A549 (cell line): ENCODE measurements around the gene COL5A1. TPM values are rescaled to one million over a fixed set of nuclear protein-coding genes. Genes with fewer than 3 reads are reported as not detected.

Experiments used
- ATAC-seq, 2 experiments: fragments of 200-7000 bp in 1 of 2; fragments of >200 bp in 1 of 2; cut with Nextera tagmentation in 1 of 2; cut with Tn5 transposase in 1 of 2; 3 replicates each; pipeline versions ENCODE4 v1.8.0 to v1.9.1; 2018 to 2020; ENCODE audit warnings: mild to moderate bottlenecking in 1 of 2, moderate library complexity in 1 of 2
- CTCF ChIA-PET: fragments of 300-600 bp; sonication (Branson Sonifier 250); formaldehyde crosslinking; extraction: SDS; loops from one replicate; lab custom pipeline; 2021; ENCODE audit warnings: antibody characterized with exemption, inconsistent platforms; lab: Yijun Ruan, JAX
- POLR2A ChIA-PET: fragments of 350-600 bp; formaldehyde crosslinking; extraction: SDS; loops from one replicate; lab custom pipeline; 2021; ENCODE audit warnings: antibody characterized with exemption, inconsistent platforms; lab: Yijun Ruan, JAX
- DNase-seq, 2 experiments: peaks; one replicate each; pipeline versions ENCODE4 v3.0.0 to v3.0.0-alpha.2; 2011 to 2016; ENCODE audit warnings: low read depth in 1 of 2, low spot score in 1 of 2
- FAIRE-seq: peaks from 2 replicates; lab custom pipeline; 2011; peaks lifted over from hg19 to GRCh38; lab: Jason Lieb, UNC
- H3K27ac ChIP-seq, 2 experiments: fragments of >200 bp; sonication (Bioruptor Twin); formaldehyde crosslinking; 3 replicates each; pipeline ENCODE4 v1.5.1; 2016 to 2017
- H3K4me1 ChIP-seq: fragments of >200 bp; sonication (Bioruptor Twin); formaldehyde crosslinking; 3 replicates; pipeline ENCODE4 v1.6.1; 2016
- H3K4me2 ChIP-seq: fragments of >200 bp; sonication (Bioruptor Twin); formaldehyde crosslinking; 3 replicates; pipeline ENCODE4 v1.6.1; 2016
- H3K4me3 ChIP-seq: fragments of >200 bp; sonication (Bioruptor Twin); formaldehyde crosslinking; 3 replicates; pipeline ENCODE4 v1.5.1; 2016
- H3K9me3 ChIP-seq: fragments of >200 bp; sonication (Bioruptor Twin); formaldehyde crosslinking; 3 replicates; pipeline ENCODE4 v1.6.1; 2016
- BHLHE40 ChIP-seq: IDR thresholded peaks from 2 replicates; pipeline ENCODE4 v1.6.1; 2012; ENCODE audit warnings: low read depth, low read length, inconsistent platforms
- CBX8 ChIP-seq: fragments of 200-600 bp; sonication (generic); IDR thresholded peaks from 2 replicates; pipeline ENCODE4 v1.6.1; 2016
- CHD2 ChIP-seq: fragments of 150-350 bp; IDR thresholded peaks from 2 replicates; pipeline ENCODE4 v1.6.1; 2014; ENCODE audit warnings: low read length; ENCODE audit not compliant: partially characterized antibody
- EHMT2 ChIP-seq: fragments of 200-600 bp; sonication (generic); IDR thresholded peaks from 2 replicates; pipeline ENCODE4 v1.6.1; 2016; ENCODE audit warnings: antibody characterized with exemption, low read depth, mild to moderate bottlenecking, moderate library complexity
- ESRRA ChIP-seq: fragments of 150-350 bp; IDR thresholded peaks from 2 replicates; pipeline ENCODE4 v1.6.1; 2014; ENCODE audit warnings: mild to moderate bottlenecking, low read length, borderline replicate concordance
- FOSL2 ChIP-seq, 2 experiments: fragments of 450-650 bp in 1 of 2; fragments of >200 bp in 1 of 2; sonication (Bioruptor Twin) in 1 of 2; formaldehyde crosslinking; IDR thresholded peaks; 2 replicates each; pipeline versions ENCODE4 v1.5.0 to v1.6.1; 2016 to 2020; ENCODE audit warnings: mild to moderate bottlenecking in 1 of 2, moderate library complexity in 1 of 2
- HOXB13 ChIP-seq: fragments of 250-450 bp; sonication (Bioruptor Pico); IDR thresholded peaks from 2 replicates; pipeline ENCODE4 v1.5.0; 2020; ENCODE audit warnings: low read depth, mild to moderate bottlenecking, moderate library complexity
- HOXB5 ChIP-seq: fragments of 250-450 bp; sonication (Bioruptor Pico); IDR thresholded peaks from 2 replicates; pipeline ENCODE4 v1.5.0; 2020; ENCODE audit warnings: mild to moderate bottlenecking, moderate library complexity
- JUN ChIP-seq, 2 experiments: fragments of >200 bp; sonication (Bioruptor Twin); formaldehyde crosslinking; IDR thresholded peaks; 2 replicates in 1 of 2; 3 replicates in 1 of 2; pipeline ENCODE4 v1.6.1; 2016 to 2017
- KDM5A ChIP-seq: fragments of 200-600 bp; sonication (generic); IDR thresholded peaks from 2 replicates; pipeline ENCODE4 v1.6.1; 2016; ENCODE audit warnings: antibody characterized with exemption, mild to moderate bottlenecking
- MAFK ChIP-seq: fragments of 450-650 bp; IDR thresholded peaks from 2 replicates; pipeline ENCODE4 v1.6.1; 2014; ENCODE audit not compliant: partially characterized antibody
- NFE2L2 ChIP-seq: fragments of 150-350 bp; conservative IDR thresholded peaks from 2 replicates; pipeline ENCODE4 v1.6.1; 2014; ENCODE audit warnings: low read length
- NPAS2 ChIP-seq: fragments of 250-450 bp; sonication (Bioruptor Pico); IDR thresholded peaks from 2 replicates; pipeline ENCODE4 v1.8.0; 2022; ENCODE audit warnings: mild to moderate bottlenecking, moderate library complexity, borderline replicate concordance
- PHF8 ChIP-seq: fragments of 200-600 bp; sonication (generic); IDR thresholded peaks from 2 replicates; pipeline ENCODE4 v1.6.1; 2016; ENCODE audit warnings: low read depth, mild to moderate bottlenecking, antibody characterized with exemption, moderate library complexity, borderline replicate concordance
- POLR2A ChIP-seq: IDR thresholded peaks from 2 replicates; pipeline ENCODE4 v1.6.1; 2012; ENCODE audit warnings: mild to moderate bottlenecking, low read length
- POLR2AphosphoS2 ChIP-seq: conservative IDR thresholded peaks from 2 replicates; pipeline ENCODE4 v1.6.1; 2012; ENCODE audit warnings: low read length, improper control_type of control experiment, inconsistent platforms
- RARB ChIP-seq: fragments of 250-450 bp; sonication (Bioruptor Pico); IDR thresholded peaks from 2 replicates; pipeline ENCODE4 v1.8.0; 2021; ENCODE audit warnings: mild to moderate bottlenecking, moderate library complexity
- RCOR1 ChIP-seq: fragments of 150-350 bp; IDR thresholded peaks from 2 replicates; pipeline ENCODE4 v1.6.1; 2014; ENCODE audit warnings: antibody characterized with exemption, low read length, low read depth
- SMC3 ChIP-seq: fragments of >200 bp; sonication (Bioruptor Twin); formaldehyde crosslinking; IDR thresholded peaks from 3 replicates; pipeline ENCODE4 v1.6.1; 2018; ENCODE audit warnings: inconsistent platforms
- TFCP2L1 ChIP-seq: fragments of 250-450 bp; sonication (Bioruptor Pico); IDR thresholded peaks from 2 replicates; pipeline ENCODE4 v1.5.0; 2021; ENCODE audit warnings: mild to moderate bottlenecking
- ZNF302 ChIP-seq: fragments of 250-450 bp; sonication (Bioruptor Pico); IDR thresholded peaks from 2 replicates; pipeline ENCODE4 v1.9.0; 2021; ENCODE audit warnings: inconsistent platforms, mild to moderate bottlenecking, moderate library complexity
- whole genome bisulfite sequencing: methylation state at CpG from one replicate; pipeline ENCODE4 v1.1.6; 2017; ENCODE audit errors: missing lambda C conversion rate; 5-methylcytosine and 5-hydroxymethylcytosine counted together
- polyA plus RNA-seq, 4 experiments: library from polyadenylated mRNA; depleted of rRNA in 3 of 4; stranded (reverse); fragments of >200 nt; fragmentation: RNase III in 1 of 4; extraction: RNeasy Plus Mini Kit Qiagen cat#74134 plus additional on column Dnase treatment in 1 of 4; gene quantifications; 2 replicates in 3 of 4; 3 replicates in 1 of 4; pipeline ENCODE4 v1.2.3, GENCODE V29; 2011 to 2017
- TF ChIP-seq, protein P1 (sequence below): fragments of 250-450 bp; sonication (Bioruptor Pico); IDR thresholded peaks from 2 replicates; pipeline ENCODE4 v1.5.0; 2020; ENCODE audit warnings: low read depth, mild to moderate bottlenecking, moderate library complexity
- TF ChIP-seq, protein P2 (sequence below): fragments of 450-650 bp; IDR thresholded peaks from 2 replicates; pipeline ENCODE4 v1.6.1; 2014; ENCODE audit warnings: antibody characterized with exemption
- TF ChIP-seq, protein P3 (sequence below): IDR thresholded peaks from 2 replicates; pipeline ENCODE4 v1.6.1; 2012; ENCODE audit warnings: low read depth, borderline replicate concordance
- TF ChIP-seq, protein P4 (sequence below): fragments of 250-450 bp; sonication (Bioruptor Pico); IDR thresholded peaks from 2 replicates; pipeline ENCODE4 v1.5.0; 2021; ENCODE audit warnings: mild to moderate bottlenecking, moderate library complexity, borderline replicate concordance
- TF ChIP-seq, protein P5 (sequence below): IDR thresholded peaks from 2 replicates; pipeline ENCODE4 v1.6.1; 2012

The COL5A1 gene
- polyA plus RNA-seq, 2 of the 4 experiments (the other 2 are of a cell fraction), result 16.1 to 67.5 TPM

DNA sequence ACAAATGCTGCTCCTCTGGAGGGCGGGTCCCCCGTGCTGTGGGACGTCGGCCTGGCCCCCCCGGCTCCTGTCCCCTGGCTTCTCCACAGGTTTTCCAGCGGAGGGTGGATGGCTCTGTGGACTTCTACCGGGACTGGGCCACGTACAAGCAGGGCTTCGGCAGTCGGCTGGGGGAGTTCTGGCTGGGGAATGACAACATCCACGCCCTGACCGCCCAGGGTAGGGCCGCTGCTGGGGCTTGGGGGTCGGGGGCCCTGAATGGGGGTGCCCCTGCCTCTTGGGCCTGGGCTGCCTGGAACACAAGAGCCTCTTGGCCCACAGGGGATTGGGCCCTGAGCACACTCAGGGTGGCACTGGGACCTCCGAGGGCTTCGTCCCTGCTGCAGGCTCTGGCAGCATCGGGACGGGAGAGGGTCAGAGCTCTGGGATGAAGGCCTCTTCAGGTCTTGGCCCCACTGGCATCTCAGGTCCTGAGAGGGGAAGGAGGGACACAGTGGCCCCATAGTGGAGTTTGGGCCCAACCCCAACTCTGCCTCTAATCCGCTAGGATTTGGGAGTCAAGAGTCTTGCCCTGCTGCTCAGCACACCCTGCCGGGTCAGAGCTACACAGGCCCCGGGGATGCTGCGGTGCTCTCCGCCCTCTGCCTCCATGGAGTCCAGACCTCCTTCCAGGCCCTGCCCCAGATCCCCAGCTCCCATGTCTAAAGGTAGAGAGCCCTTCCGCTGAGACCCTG, 244.2 kb downstream of the COL5A1 start:
- WGBS, result 68% methylated on average over 22 of the region's 24 CpGs
- FAIRE-seq (no peak), ATAC-seq (no peak), DNase-seq (no peak)
- Histone ChIP-seq H3K4me1 (no peaks in the 10 kb centered on the region), H3K4me2 (no peak overlapping the region), H3K27ac (no peak overlapping the region), H3K9me3 (no peaks in the 10 kb centered on the region), H3K4me3 (no peak overlapping the region)
- no peak for TF ChIP-seq POLR2AphosphoS2
- no peak for TF ChIP-seq ZNF302 (CRISPR knock-in tag)
- no peak for TF ChIP-seq NPAS2 (CRISPR knock-in tag)
- no peak for TF ChIP-seq RARB
- no peak for TF ChIP-seq KDM5A
- TF ChIP-seq PHF8, result no peak
- TF ChIP-seq NFE2L2, result no peak
- ChIA-PET POLR2A (no interaction called here), CTCF (no interaction called here)

DNA sequence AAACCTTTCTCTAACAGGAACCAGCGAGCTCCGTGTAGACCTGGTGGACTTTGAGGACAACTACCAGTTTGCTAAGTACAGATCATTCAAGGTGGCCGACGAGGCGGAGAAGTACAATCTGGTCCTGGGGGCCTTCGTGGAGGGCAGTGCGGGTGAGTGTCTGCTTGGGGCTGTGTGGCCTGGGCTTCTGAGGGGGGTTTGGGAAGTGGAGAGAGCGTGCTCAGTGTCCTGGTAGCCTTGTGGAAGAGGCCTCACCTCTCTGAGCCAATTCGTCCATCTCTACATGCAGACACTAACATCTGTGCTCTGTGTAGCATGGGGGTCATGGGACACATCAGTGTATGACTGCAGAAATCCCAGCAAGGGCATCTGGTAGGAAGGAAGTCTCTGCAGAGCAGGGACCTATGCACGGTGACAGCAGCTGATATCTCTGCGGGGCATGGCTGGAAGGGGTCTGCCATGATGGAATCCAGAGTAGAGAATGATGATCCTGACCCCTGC, 244.9 kb downstream of the COL5A1 start:
- no peak overlapping the region for H3K4me3 ChIP-seq
- ChIA-PET POLR2A (no interaction called here), CTCF (no interaction called here)
- H3K4me1 ChIP-seq, result no peaks in the 10 kb centered on the region
- no peaks in the 10 kb centered on the region for H3K9me3 ChIP-seq
- FAIRE-seq (no peak), DNase-seq (no peak), ATAC-seq (no peak)
- WGBS, result 65% methylated on average over 8 of the region's 11 CpGs
- TF ChIP-seq CHD2, result no peak
- TF ChIP-seq HOXB5 (CRISPR knock-in tag), result no peak
- no peak for TF ChIP-seq TFCP2L1 (CRISPR knock-in tag)
- TF ChIP-seq, protein P1, sequence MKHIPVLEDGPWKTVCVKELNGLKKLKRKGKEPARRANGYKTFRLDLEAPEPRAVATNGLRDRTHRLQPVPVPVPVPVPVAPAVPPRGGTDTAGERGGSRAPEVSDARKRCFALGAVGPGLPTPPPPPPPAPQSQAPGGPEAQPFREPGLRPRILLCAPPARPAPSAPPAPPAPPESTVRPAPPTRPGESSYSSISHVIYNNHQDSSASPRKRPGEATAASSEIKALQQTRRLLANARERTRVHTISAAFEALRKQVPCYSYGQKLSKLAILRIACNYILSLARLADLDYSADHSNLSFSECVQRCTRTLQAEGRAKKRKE, result no peak
- TF ChIP-seq, protein P2, sequence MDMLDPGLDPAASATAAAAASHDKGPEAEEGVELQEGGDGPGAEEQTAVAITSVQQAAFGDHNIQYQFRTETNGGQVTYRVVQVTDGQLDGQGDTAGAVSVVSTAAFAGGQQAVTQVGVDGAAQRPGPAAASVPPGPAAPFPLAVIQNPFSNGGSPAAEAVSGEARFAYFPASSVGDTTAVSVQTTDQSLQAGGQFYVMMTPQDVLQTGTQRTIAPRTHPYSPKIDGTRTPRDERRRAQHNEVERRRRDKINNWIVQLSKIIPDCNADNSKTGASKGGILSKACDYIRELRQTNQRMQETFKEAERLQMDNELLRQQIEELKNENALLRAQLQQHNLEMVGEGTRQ, result no peak
- no peak for TF ChIP-seq CBX8
- TF ChIP-seq, protein P3, sequence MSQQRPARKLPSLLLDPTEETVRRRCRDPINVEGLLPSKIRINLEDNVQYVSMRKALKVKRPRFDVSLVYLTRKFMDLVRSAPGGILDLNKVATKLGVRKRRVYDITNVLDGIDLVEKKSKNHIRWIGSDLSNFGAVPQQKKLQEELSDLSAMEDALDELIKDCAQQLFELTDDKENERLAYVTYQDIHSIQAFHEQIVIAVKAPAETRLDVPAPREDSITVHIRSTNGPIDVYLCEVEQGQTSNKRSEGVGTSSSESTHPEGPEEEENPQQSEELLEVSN, result no peak
- TF ChIP-seq ESRRA, result no peak
- no peak for TF ChIP-seq JUN (IDR thresholded peaks at IDR 0.05)
- TF ChIP-seq, protein P4, sequence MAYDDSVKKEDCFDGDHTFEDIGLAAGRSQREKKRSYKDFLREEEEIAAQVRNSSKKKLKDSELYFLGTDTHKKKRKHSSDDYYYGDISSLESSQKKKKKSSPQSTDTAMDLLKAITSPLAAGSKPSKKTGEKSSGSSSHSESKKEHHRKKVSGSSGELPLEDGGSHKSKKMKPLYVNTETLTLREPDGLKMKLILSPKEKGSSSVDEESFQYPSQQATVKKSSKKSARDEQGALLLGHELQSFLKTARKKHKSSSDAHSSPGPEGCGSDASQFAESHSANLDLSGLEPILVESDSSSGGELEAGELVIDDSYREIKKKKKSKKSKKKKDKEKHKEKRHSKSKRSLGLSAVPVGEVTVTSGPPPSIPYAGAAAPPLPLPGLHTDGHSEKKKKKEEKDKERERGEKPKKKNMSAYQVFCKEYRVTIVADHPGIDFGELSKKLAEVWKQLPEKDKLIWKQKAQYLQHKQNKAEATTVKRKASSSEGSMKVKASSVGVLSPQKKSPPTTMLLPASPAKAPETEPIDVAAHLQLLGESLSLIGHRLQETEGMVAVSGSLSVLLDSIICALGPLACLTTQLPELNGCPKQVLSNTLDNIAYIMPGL (CRISPR knock-in tag), result no peak
- TF ChIP-seq EHMT2, result no peak
- no peak for TF ChIP-seq FOSL2 (IDR thresholded peaks at IDR 0.05)
- TF ChIP-seq FOSL2 (CRISPR knock-in tag; IDR thresholded peaks at IDR 0.05), result no peak
- TF ChIP-seq RCOR1, result no peak
- no peak for TF ChIP-seq SMC3
- TF ChIP-seq MAFK, result no peak
- TF ChIP-seq HOXB13, result no peak
- no peak for TF ChIP-seq POLR2A
- no peak for TF ChIP-seq BHLHE40
- TF ChIP-seq, protein P5, sequence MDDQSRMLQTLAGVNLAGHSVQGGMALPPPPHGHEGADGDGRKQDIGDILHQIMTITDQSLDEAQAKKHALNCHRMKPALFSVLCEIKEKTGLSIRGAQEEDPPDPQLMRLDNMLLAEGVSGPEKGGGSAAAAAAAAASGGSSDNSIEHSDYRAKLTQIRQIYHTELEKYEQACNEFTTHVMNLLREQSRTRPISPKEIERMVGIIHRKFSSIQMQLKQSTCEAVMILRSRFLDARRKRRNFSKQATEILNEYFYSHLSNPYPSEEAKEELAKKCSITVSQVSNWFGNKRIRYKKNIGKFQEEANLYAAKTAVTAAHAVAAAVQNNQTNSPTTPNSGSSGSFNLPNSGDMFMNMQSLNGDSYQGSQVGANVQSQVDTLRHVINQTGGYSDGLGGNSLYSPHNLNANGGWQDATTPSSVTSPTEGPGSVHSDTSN, result no peak
- no peak overlapping the region for H3K27ac ChIP-seq
- H3K4me2 ChIP-seq, result no peak overlapping the region
